Stimulated activated CD8-positive, alpha-beta memory T cell treated with anti-CD3 and anti-CD28 coated beads, Interleukin-4, amount 100 ng/mL, for 24 hours (primary cell): Measurements from ENCODE around the gene TSPAN19.

Experiments used
- DNase-seq: peaks from one replicate; pipeline ENCODE4 v3.0.0-alpha.2; 2020; ENCODE audit warnings: low read depth

The TSPAN19 gene

GRCh38 chr12:85000729-85001128 lies 35.3 kb downstream of the TSPAN19 start:
- DNase-seq = no peak

- no peak for DNase-seq
Observed at GRCh38 chr12:84998341-84998740, 37.7 kb downstream of the TSPAN19 start.

- DNase-seq = no peak
Observed at GRCh38 chr12:84996759-84997158, 39.3 kb downstream of the TSPAN19 start.

GRCh38 chr12:84995641-84996040 lies 40.4 kb downstream of the TSPAN19 start:
- no peak for DNase-seq

GRCh38 chr12:84994426-84994825 lies 41.7 kb downstream of the TSPAN19 start:
- DNase-seq = no peak

GRCh38 chr12:84986586-84986985 lies 49.5 kb downstream of the TSPAN19 start:
- no peak for DNase-seq

GRCh38 chr12:84986117-84986516 lies 50.0 kb downstream of the TSPAN19 start:
- no peak for DNase-seq

GRCh38 chr12:84983289-84983688 lies 52.8 kb downstream of the TSPAN19 start:
- no peak for DNase-seq

- DNase-seq = no peak
Observed at GRCh38 chr12:84982888-84983287, 53.2 kb downstream of the TSPAN19 start.

GRCh38 chr12:84978921-84979320 lies 57.2 kb downstream of the TSPAN19 start:
- DNase-seq = no peak

- DNase-seq = no peak
Observed at GRCh38 chr12:84976133-84976532, 59.9 kb downstream of the TSPAN19 start.

GRCh38 chr12:84974155-84974815 lies 61.8 kb downstream of the TSPAN19 start:
- DNase-seq = no peak

- no peak for DNase-seq
Observed at GRCh38 chr12:84973026-84973425, 63.1 kb downstream of the TSPAN19 start.

GRCh38 chr12:84969226-84969625 lies 66.9 kb downstream of the TSPAN19 start:
- DNase-seq = no peak
